GM23338 (cell line): ENCODE data around the gene HBS1L. TPM values are rescaled to one million over a fixed set of nuclear protein-coding genes. Genes with fewer than 3 reads are reported as not detected.
A peak's percentile ranks its signal among the peaks of the same experiment; 100 is the strongest.

Experiments
- ATAC-seq: fragments of 200-7000 bp; cut with Tn5 transposase; 3 replicates; pipeline ENCODE4 v1.9.1; 2020
- DNase-seq: peaks from one replicate; pipeline ENCODE4 v3.0.0-alpha.2; 2015; ENCODE audit warnings: low spot score
- H2AFZ ChIP-seq: fragments of 200-600 bp; sonication (generic); 2 replicates; pipeline ENCODE4 v1.8.0; 2016; ENCODE audit warnings: antibody characterized with exemption, mild to moderate bottlenecking, moderate library complexity
- H3F3A ChIP-seq: fragments of 200-600 bp; sonication (generic); replicated peaks from 2 replicates; pipeline ENCODE4 v1.8.0; 2017; ENCODE audit warnings: antibody characterized with exemption, mixed run types, low read depth
- H3K27ac ChIP-seq: fragments of 200-600 bp; sonication (generic); 2 replicates; pipeline ENCODE4 v1.6.1; 2016; ENCODE audit warnings: low read depth
- H3K27me3 ChIP-seq: fragments of 200-600 bp; sonication (generic); 2 replicates; pipeline ENCODE4 v1.8.0; 2016; ENCODE audit warnings: mild to moderate bottlenecking, mixed run types, moderate library complexity; ENCODE audit not compliant: insufficient read depth
- H3K36me3 ChIP-seq: fragments of 200-600 bp; sonication (generic); 2 replicates; pipeline ENCODE4 v1.8.0; 2016; ENCODE audit warnings: mild to moderate bottlenecking; ENCODE audit not compliant: insufficient read depth
- H3K4me1 ChIP-seq: fragments of 200-600 bp; sonication (generic); 2 replicates; pipeline ENCODE4 v1.8.0; 2016; ENCODE audit warnings: mild to moderate bottlenecking, moderate library complexity; ENCODE audit not compliant: insufficient read depth
- H3K4me2 ChIP-seq: fragments of 200-600 bp; sonication (generic); 2 replicates; pipeline ENCODE4 v1.7.1; 2017; ENCODE audit warnings: mixed run types
- H3K4me3 ChIP-seq: fragments of 200-600 bp; sonication (generic); 2 replicates; pipeline ENCODE4 v1.6.1; 2016; ENCODE audit warnings: mixed run types
- H3K79me2 ChIP-seq: fragments of 200-600 bp; sonication (generic); replicated peaks from 2 replicates; pipeline ENCODE4 v1.8.0; 2017; ENCODE audit warnings: mild to moderate bottlenecking; ENCODE audit not compliant: insufficient read depth
- H3K9me2 ChIP-seq: fragments of 200-600 bp; sonication (generic); 2 replicates; pipeline ENCODE4 v1.8.0; 2017; ENCODE audit not compliant: insufficient read depth
- H4K20me1 ChIP-seq: fragments of 200-600 bp; sonication (generic); replicated peaks from 2 replicates; pipeline ENCODE4 v1.8.0; 2017; ENCODE audit warnings: mild to moderate bottlenecking; ENCODE audit not compliant: insufficient read depth
- H3K27ac Mint-ChIP-seq: 2 replicates; pipeline ENCODE4 v1.8.0; 2020; ENCODE audit warnings: inconsistent platforms, mild to moderate bottlenecking, moderate library complexity, mixed read lengths
- H3K27me3 Mint-ChIP-seq: 3 replicates; pipeline ENCODE4 v1.8.0; 2022; ENCODE audit warnings: low read depth, mild to moderate bottlenecking, moderate library complexity, mixed read lengths, inconsistent platforms; ENCODE audit not compliant: insufficient read depth, poor library complexity
- H3K36me3 Mint-ChIP-seq: 3 replicates; pipeline ENCODE4 v1.8.0; 2021; ENCODE audit warnings: low read depth, mild to moderate bottlenecking, inconsistent platforms, moderate library complexity, mixed read lengths
- H3K4me1 Mint-ChIP-seq: 3 replicates; pipeline ENCODE4 v1.8.0; 2020; ENCODE audit warnings: mild to moderate bottlenecking, inconsistent platforms, mixed read lengths
- H3K4me3 Mint-ChIP-seq: 3 replicates; pipeline ENCODE4 v1.8.0; 2021; ENCODE audit warnings: moderate library complexity, mild to moderate bottlenecking, inconsistent platforms, mixed read lengths
- H3K9me3 Mint-ChIP-seq: 3 replicates; pipeline ENCODE4 v1.8.0; 2020; ENCODE audit warnings: moderate library complexity, mild to moderate bottlenecking, inconsistent platforms, mixed read lengths
- CREB1 ChIP-seq: fragments of 250-450 bp; sonication (Bioruptor Pico); IDR thresholded peaks from 2 replicates; pipeline ENCODE4 v1.5.0; 2020; ENCODE audit warnings: low read depth, mild to moderate bottlenecking, moderate library complexity
- EZH2 ChIP-seq: fragments of 200-600 bp; sonication (generic); IDR thresholded peaks from one replicate; pipeline ENCODE4 v1.8.0; 2017; ENCODE audit warnings: antibody characterized with exemption, mild to moderate bottlenecking, low read depth; ENCODE audit not compliant: unreplicated experiment
- EZH2phosphoT487 ChIP-seq: fragments of 200-600 bp; sonication (generic); IDR thresholded peaks from one replicate; pipeline ENCODE4 v1.8.1; 2018; ENCODE audit warnings: antibody characterized with exemption; ENCODE audit not compliant: unreplicated experiment
- JUNB ChIP-seq: IDR thresholded peaks from one replicate; pipeline ENCODE4 v1.6.1; 2016; ENCODE audit warnings: antibody characterized with exemption; ENCODE audit not compliant: unreplicated experiment
- NANOG ChIP-seq: IDR thresholded peaks from 2 replicates; pipeline ENCODE4 v1.6.1; 2016; ENCODE audit warnings: antibody characterized with exemption, borderline replicate concordance
- POLR2AphosphoS5 ChIP-seq: IDR thresholded peaks from 2 replicates; pipeline ENCODE4 v1.6.1; 2016; ENCODE audit warnings: antibody characterized with exemption, low read depth
- REST ChIP-seq: IDR thresholded peaks from one replicate; pipeline ENCODE4 v1.6.1; 2018; ENCODE audit warnings: antibody characterized with exemption; ENCODE audit not compliant: unreplicated experiment
- STAT1 ChIP-seq: IDR thresholded peaks from one replicate; pipeline ENCODE4 v1.6.1; 2016; ENCODE audit warnings: antibody characterized with exemption; ENCODE audit not compliant: unreplicated experiment
- ZNF114 ChIP-seq: fragments of 250-450 bp; sonication (Bioruptor Pico); IDR thresholded peaks from 2 replicates; pipeline ENCODE4 v1.5.0; 2020; ENCODE audit warnings: mild to moderate bottlenecking, moderate library complexity
- ZNF331 ChIP-seq: fragments of 250-450 bp; sonication (Bioruptor Pico); IDR thresholded peaks from 2 replicates; pipeline ENCODE4 v1.5.0; 2020; ENCODE audit warnings: low read depth, mild to moderate bottlenecking, moderate library complexity
- polyA plus RNA-seq: library from polyadenylated mRNA; unstranded; fragments of >200 nt; fragmentation: Nextera tagmentation; extraction: Ambion mirVana; gene quantifications from 2 replicates; pipeline ENCODE4 v1.2.1, GENCODE V29; 2016
- total RNA-seq: library from RNA; depleted of rRNA; stranded (reverse); fragments of >200 nt; shearing (Covaris generic); gene quantifications from 2 replicates; pipeline ENCODE4 v1.2.3, GENCODE V29; 2014
- TF ChIP-seq, protein P1 (sequence below): IDR thresholded peaks from 2 replicates; pipeline ENCODE4 v1.6.1; 2016; ENCODE audit warnings: antibody characterized with exemption
- TF ChIP-seq, protein P2 (sequence below): fragments of 250-450 bp; sonication (Bioruptor Pico); IDR thresholded peaks from 2 replicates; pipeline ENCODE4 v1.5.0; 2020; ENCODE audit warnings: mild to moderate bottlenecking, moderate library complexity
- TF ChIP-seq, protein P3 (sequence below), 2 experiments: fragments of 200-600 bp in 1 of 2; sonication (generic) in 1 of 2; conservative IDR thresholded peaks; 2 replicates each; pipeline versions ENCODE4 v1.5.1 to v1.6.1; 2016 to 2017; ENCODE audit warnings: antibody characterized with exemption in 2 of 2, low read depth in 2 of 2, mild to moderate bottlenecking in 2 of 2, moderate library complexity in 1 of 2

The HBS1L gene
- total and polyA plus RNA-seq, 2 experiments from 2014 or later = 59.9 to 94.1 TPM

DNA sequence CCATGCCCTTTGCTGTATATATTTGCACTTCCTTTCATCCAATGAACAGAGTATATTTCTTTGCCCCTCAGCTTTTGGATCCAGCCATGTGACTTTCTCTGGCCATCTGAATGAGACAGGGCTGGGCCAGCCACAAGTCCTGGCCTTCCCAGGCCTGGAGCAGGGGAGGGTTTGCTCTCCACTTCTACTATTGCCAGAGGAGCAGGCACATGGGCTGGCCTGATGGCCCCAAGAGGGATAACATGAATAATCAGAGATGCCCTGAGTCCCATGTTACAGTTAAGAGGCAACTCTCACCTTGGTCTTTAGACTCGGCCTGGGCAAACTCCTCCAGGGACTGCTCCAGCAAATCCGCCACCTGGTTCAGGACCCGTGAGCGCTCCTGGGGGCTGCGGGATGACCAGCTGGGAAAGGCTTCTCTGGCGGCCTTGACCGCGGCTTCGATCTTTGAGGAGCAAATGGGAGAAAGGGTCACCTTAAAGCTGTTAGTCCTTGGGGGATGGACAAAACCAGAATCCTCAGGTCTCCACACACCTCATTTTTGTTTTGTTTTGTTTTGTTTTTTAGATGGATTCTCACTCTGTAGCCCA is 111.0 kb downstream of the HBS1L start:
- no peak; the same call in 2 of the 3 replicates for ATAC-seq
- no peak overlapping the region for H3K27ac ChIP-seq
- Mint-ChIP-seq H3K4me1 (no peaks in the 10 kb centered on the region), H3K27me3 (peaks cover 2% of the 10 kb centered on the region), H3K9me3 (no peaks in the 10 kb centered on the region), H3K27ac (no peak overlapping the region), H3K36me3 (no peaks in the 10 kb centered on the region), H3K4me3 (no peak overlapping the region)
- no peak overlapping the region for H3K4me3 ChIP-seq
- no peaks in the 10 kb centered on the region for H3F3A ChIP-seq
- H2AFZ ChIP-seq = peak overlapping the region; percentile 86
- H3K9me2 ChIP-seq = no peaks in the 10 kb centered on the region
- H3K27me3 ChIP-seq = no peaks in the 10 kb centered on the region
- H3K79me2 ChIP-seq = no peaks in the 10 kb centered on the region
- no peaks in the 10 kb centered on the region for H3K4me1 ChIP-seq
- no peaks in the 10 kb centered on the region for H3K36me3 ChIP-seq
- TF ChIP-seq EZH2phosphoT487 (no peak), ZNF114 (CRISPR knock-in tag) (no peak), STAT1 (no peak), ZNF331 (CRISPR knock-in tag) (no peak), EZH2 (no peak), CREB1 (CRISPR knock-in tag) (no peak), JUNB (no peak), POLR2AphosphoS5 (no peak), REST (no peak), NANOG (no peak)
- TF ChIP-seq, protein P1, sequence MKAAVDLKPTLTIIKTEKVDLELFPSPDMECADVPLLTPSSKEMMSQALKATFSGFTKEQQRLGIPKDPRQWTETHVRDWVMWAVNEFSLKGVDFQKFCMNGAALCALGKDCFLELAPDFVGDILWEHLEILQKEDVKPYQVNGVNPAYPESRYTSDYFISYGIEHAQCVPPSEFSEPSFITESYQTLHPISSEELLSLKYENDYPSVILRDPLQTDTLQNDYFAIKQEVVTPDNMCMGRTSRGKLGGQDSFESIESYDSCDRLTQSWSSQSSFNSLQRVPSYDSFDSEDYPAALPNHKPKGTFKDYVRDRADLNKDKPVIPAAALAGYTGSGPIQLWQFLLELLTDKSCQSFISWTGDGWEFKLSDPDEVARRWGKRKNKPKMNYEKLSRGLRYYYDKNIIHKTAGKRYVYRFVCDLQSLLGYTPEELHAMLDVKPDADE = no peak
- TF ChIP-seq, protein P2, sequence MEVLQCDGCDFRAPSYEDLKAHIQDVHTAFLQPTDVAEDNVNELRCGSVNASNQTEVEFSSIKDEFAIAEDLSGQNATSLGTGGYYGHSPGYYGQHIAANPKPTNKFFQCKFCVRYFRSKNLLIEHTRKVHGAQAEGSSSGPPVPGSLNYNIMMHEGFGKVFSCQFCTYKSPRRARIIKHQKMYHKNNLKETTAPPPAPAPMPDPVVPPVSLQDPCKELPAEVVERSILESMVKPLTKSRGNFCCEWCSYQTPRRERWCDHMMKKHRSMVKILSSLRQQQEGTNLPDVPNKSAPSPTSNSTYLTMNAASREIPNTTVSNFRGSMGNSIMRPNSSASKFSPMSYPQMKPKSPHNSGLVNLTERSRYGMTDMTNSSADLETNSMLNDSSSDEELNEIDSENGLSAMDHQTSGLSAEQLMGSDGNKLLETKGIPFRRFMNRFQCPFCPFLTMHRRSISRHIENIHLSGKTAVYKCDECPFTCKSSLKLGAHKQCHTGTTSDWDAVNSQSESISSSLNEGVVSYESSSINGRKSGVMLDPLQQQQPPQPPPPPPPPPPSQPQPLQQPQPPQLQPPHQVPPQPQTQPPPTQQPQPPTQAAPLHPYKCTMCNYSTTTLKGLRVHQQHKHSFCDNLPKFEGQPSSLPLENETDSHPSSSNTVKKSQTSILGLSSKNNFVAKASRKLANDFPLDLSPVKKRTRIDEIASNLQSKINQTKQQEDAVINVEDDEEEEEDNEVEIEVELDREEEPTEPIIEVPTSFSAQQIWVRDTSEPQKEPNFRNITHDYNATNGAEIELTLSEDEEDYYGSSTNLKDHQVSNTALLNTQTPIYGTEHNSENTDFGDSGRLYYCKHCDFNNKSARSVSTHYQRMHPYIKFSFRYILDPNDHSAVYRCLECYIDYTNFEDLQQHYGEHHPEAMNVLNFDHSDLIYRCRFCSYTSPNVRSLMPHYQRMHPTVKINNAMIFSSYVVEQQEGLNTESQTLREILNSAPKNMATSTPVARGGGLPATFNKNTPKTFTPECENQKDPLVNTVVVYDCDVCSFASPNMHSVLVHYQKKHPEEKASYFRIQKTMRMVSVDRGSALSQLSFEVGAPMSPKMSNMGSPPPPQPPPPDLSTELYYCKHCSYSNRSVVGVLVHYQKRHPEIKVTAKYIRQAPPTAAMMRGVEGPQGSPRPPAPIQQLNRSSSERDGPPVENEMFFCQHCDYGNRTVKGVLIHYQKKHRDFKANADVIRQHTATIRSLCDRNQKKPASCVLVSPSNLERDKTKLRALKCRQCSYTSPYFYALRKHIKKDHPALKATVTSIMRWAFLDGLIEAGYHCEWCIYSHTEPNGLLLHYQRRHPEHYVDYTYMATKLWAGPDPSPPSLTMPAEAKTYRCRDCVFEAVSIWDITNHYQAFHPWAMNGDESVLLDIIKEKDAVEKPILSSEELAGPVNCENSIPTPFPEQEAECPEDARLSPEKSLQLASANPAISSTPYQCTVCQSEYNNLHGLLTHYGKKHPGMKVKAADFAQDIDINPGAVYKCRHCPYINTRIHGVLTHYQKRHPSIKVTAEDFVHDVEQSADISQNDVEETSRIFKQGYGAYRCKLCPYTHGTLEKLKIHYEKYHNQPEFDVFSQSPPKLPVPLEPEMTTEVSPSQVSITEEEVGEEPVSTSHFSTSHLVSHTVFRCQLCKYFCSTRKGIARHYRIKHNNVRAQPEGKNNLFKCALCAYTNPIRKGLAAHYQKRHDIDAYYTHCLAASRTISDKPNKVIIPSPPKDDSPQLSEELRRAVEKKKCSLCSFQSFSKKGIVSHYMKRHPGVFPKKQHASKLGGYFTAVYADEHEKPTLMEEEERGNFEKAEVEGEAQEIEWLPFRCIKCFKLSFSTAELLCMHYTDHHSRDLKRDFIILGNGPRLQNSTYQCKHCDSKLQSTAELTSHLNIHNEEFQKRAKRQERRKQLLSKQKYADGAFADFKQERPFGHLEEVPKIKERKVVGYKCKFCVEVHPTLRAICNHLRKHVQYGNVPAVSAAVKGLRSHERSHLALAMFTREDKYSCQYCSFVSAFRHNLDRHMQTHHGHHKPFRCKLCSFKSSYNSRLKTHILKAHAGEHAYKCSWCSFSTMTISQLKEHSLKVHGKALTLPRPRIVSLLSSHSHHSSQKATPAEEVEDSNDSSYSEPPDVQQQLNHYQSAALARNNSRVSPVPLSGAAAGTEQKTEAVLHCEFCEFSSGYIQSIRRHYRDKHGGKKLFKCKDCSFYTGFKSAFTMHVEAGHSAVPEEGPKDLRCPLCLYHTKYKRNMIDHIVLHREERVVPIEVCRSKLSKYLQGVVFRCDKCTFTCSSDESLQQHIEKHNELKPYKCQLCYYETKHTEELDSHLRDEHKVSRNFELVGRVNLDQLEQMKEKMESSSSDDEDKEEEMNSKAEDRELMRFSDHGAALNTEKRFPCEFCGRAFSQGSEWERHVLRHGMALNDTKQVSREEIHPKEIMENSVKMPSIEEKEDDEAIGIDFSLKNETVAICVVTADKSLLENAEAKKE (CRISPR knock-in tag) = no peak
- TF ChIP-seq, protein P3, sequence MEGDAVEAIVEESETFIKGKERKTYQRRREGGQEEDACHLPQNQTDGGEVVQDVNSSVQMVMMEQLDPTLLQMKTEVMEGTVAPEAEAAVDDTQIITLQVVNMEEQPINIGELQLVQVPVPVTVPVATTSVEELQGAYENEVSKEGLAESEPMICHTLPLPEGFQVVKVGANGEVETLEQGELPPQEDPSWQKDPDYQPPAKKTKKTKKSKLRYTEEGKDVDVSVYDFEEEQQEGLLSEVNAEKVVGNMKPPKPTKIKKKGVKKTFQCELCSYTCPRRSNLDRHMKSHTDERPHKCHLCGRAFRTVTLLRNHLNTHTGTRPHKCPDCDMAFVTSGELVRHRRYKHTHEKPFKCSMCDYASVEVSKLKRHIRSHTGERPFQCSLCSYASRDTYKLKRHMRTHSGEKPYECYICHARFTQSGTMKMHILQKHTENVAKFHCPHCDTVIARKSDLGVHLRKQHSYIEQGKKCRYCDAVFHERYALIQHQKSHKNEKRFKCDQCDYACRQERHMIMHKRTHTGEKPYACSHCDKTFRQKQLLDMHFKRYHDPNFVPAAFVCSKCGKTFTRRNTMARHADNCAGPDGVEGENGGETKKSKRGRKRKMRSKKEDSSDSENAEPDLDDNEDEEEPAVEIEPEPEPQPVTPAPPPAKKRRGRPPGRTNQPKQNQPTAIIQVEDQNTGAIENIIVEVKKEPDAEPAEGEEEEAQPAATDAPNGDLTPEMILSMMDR (conservative IDR thresholded peaks at IDR 0.05; ENCODE audit: low read depth in 2 of 2) = no peak
- DNase-seq = no peak
- no peaks in the 10 kb centered on the region for H4K20me1 ChIP-seq
- no peak overlapping the region for H3K4me2 ChIP-seq
